Fibroblast of mammary gland (primary cell): ENCODE results near the gene HARBI1.

Experiments
- DNase-seq: peaks from one replicate; pipeline ENCODE4 v3.0.0-alpha.2; 2010; ENCODE audit warnings: low read depth
- H3K4me3 ChIP-seq: 2 replicates; pipeline ENCODE4 v1.5.1; 2011; ENCODE audit warnings: low read depth, mild to moderate bottlenecking, low read length, moderate library complexity; ENCODE audit not compliant: control insufficient read depth
- CTCF ChIP-seq: conservative IDR thresholded peaks from 2 replicates; pipeline ENCODE4 v1.5.1; 2011; ENCODE audit warnings: low read depth, low read length, inconsistent platforms; ENCODE audit not compliant: control insufficient read depth, insufficient read depth

Gene HARBI1

GRCh38 chr11:46559815-46560214 is 57.2 kb downstream of the HARBI1 start:
- H3K4me3 ChIP-seq = no peak overlapping the region
- DNase-seq = no peak
- TF ChIP-seq CTCF = no peak

- no peak overlapping the region for H3K4me3 ChIP-seq
- TF ChIP-seq CTCF = no peak
- DNase-seq = peak; percentile 63
Measured at GRCh38 chr11:46557684-46558151, 59.3 kb downstream of the HARBI1 start.

GRCh38 chr11:46555267-46556054 is 61.6 kb downstream of the HARBI1 start:
- peak; percentile 42 for DNase-seq
- H3K4me3 ChIP-seq = no peak overlapping the region
- no peak for TF ChIP-seq CTCF

- no peak overlapping the region for H3K4me3 ChIP-seq
- no peak for TF ChIP-seq CTCF
- DNase-seq = peak; percentile 89
Measured at GRCh38 chr11:46554213-46555147, 62.5 kb downstream of the HARBI1 start.

GRCh38 chr11:46553814-46554212 is 63.2 kb downstream of the HARBI1 start:
- DNase-seq = no peak

More at GRCh38 chr11:46553814-46554212, 63.2 kb downstream of the HARBI1 start:
- no peak for TF ChIP-seq CTCF
- no peak overlapping the region for H3K4me3 ChIP-seq
